ENCODE measurements around the gene UMAD1.

DNA sequence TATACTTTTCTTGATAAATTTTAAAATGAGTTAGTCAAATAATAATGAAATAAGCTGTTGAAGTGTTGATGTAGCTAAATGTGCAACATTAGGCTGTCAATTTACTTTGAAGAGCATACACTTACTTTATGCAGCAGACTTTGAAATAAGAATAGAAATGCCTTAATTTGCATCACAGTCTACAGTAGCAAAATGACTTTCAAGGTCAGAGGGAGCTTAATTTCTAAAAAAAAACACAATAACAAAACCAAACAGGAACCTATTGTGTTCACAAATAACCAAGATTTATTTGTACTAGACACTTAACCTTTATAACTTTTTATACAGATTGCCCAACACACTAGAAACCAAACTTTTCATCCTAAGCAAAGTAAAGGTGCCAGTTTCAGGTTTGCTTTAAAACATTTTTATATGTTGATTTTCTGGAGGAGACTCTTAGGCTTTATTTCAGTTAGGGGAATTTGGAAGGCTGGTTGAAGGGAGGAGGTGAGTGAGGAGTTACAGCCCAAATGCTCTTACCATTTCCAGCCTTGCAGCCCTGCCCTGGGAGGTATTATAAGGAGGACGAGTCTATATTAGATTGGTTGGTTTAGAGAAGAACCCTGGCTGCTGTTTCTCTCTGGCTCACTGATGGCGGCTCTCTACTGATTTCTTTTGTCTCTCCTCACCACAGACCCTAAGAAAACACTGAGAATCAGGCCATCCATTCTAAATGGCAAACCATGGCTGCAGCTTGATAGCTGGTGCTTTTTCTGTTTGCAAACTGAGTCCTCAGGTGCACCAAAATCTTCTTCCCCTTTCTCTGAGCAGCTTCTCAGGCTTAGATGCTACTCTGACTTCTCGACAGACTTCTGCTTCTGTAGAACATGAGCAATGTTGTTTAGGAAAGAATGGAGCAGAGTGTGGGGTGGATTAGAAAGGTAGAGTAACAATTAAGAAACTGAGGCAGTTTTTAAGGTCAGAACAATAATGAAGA is 133.1 kb downstream of the UMAD1 start:
- TF ChIP-seq, protein P1, sequence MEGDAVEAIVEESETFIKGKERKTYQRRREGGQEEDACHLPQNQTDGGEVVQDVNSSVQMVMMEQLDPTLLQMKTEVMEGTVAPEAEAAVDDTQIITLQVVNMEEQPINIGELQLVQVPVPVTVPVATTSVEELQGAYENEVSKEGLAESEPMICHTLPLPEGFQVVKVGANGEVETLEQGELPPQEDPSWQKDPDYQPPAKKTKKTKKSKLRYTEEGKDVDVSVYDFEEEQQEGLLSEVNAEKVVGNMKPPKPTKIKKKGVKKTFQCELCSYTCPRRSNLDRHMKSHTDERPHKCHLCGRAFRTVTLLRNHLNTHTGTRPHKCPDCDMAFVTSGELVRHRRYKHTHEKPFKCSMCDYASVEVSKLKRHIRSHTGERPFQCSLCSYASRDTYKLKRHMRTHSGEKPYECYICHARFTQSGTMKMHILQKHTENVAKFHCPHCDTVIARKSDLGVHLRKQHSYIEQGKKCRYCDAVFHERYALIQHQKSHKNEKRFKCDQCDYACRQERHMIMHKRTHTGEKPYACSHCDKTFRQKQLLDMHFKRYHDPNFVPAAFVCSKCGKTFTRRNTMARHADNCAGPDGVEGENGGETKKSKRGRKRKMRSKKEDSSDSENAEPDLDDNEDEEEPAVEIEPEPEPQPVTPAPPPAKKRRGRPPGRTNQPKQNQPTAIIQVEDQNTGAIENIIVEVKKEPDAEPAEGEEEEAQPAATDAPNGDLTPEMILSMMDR (IDR thresholded peaks at IDR 0.05) = no peak
- TF ChIP-seq POLR2A (IDR thresholded peaks at IDR 0.05) = no peak
